GM12864 (cell line): ENCODE results near the gene GALNT16.
A peak's percentile ranks its signal among the peaks of the same experiment; 100 is the strongest.

ENCODE experiments used
- DNase-seq: peaks from one replicate; pipeline ENCODE4 v3.0.0-alpha.2; 2011; ENCODE audit warnings: low read depth
- H3K4me3 ChIP-seq: 2 replicates; pipeline ENCODE4 v1.5.1; 2011; ENCODE audit warnings: mild to moderate bottlenecking, low read depth, low read length, control low read depth
- CTCF ChIP-seq: IDR thresholded peaks from 2 replicates; pipeline ENCODE4 v1.5.1; 2011; ENCODE audit warnings: low read depth, mild to moderate bottlenecking, moderate library complexity, low read length, control low read depth, inconsistent platforms; ENCODE audit errors: missing control alignments

GALNT16 gene

GRCh38 chr14:69321601-69322330, 61.8 kb downstream of the GALNT16 start:
- TF ChIP-seq CTCF, result no peak
- no peak for DNase-seq
- H3K4me3 ChIP-seq, result no peak overlapping the region

GRCh38 chr14:69323266-69323998, 63.5 kb downstream of the GALNT16 start:
- no peak for TF ChIP-seq CTCF
- H3K4me3 ChIP-seq, result no peak overlapping the region
- DNase-seq, result no peak

- no peak for DNase-seq
- no peak for TF ChIP-seq CTCF
- no peak overlapping the region for H3K4me3 ChIP-seq
Observed at GRCh38 chr14:69323999-69324282, 64.0 kb downstream of the GALNT16 start.

- no peak for TF ChIP-seq CTCF
- no peak for DNase-seq
- no peak overlapping the region for H3K4me3 ChIP-seq
Observed at GRCh38 chr14:69324341-69324931, 64.5 kb downstream of the GALNT16 start.

- no peak for TF ChIP-seq CTCF
- H3K4me3 ChIP-seq, result no peak overlapping the region
Observed at GRCh38 chr14:69325086-69325485, 65.1 kb downstream of the GALNT16 start.

GRCh38 chr14:69325646-69326265, 65.8 kb downstream of the GALNT16 start:
- no peak for DNase-seq
- TF ChIP-seq CTCF, result peak; percentile 39
- no peak overlapping the region for H3K4me3 ChIP-seq

More at GRCh38 chr14:69325086-69325485, 65.1 kb downstream of the GALNT16 start:
- no peak for DNase-seq
